Astrocyte of the spinal cord (primary cell): ENCODE measurements around the gene PLPPR1.

Experiments
- DNase-seq: peaks from one replicate; pipeline ENCODE4 v3.0.0; 2011; ENCODE audit warnings: low read depth, low spot score
- H3K4me3 ChIP-seq: 2 replicates; pipeline ENCODE4 v1.5.1; 2011; ENCODE audit warnings: low read depth, mild to moderate bottlenecking, low read length, moderate library complexity
- in situ Hi-C: cut with HindIII; loops from 2 replicates; pipeline ENCODE4 v1.10.0; 2017; ENCODE audit warnings: low sequenced_read_pairs
- TF ChIP-seq, protein P1 (sequence below): IDR thresholded peaks from 2 replicates; pipeline ENCODE4 v1.5.1; 2012; ENCODE audit warnings: low read depth, mild to moderate bottlenecking, low read length, inconsistent platforms

PLPPR1 gene

GRCh38 chr9:101165131-101165530 is 136.6 kb downstream of the PLPPR1 start:
- H3K4me3 ChIP-seq: no peak overlapping the region
- in situ Hi-C loops: no loop called here
- no peak for DNase-seq
- TF ChIP-seq, protein P1, sequence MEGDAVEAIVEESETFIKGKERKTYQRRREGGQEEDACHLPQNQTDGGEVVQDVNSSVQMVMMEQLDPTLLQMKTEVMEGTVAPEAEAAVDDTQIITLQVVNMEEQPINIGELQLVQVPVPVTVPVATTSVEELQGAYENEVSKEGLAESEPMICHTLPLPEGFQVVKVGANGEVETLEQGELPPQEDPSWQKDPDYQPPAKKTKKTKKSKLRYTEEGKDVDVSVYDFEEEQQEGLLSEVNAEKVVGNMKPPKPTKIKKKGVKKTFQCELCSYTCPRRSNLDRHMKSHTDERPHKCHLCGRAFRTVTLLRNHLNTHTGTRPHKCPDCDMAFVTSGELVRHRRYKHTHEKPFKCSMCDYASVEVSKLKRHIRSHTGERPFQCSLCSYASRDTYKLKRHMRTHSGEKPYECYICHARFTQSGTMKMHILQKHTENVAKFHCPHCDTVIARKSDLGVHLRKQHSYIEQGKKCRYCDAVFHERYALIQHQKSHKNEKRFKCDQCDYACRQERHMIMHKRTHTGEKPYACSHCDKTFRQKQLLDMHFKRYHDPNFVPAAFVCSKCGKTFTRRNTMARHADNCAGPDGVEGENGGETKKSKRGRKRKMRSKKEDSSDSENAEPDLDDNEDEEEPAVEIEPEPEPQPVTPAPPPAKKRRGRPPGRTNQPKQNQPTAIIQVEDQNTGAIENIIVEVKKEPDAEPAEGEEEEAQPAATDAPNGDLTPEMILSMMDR: no peak

- no peak for DNase-seq
- in situ Hi-C loops: no loop called here
- TF ChIP-seq, protein P1: no peak
- H3K4me3 ChIP-seq: no peak overlapping the region
Measured at GRCh38 chr9:101167490-101168134, 139.1 kb downstream of the PLPPR1 start.

- TF ChIP-seq, protein P1: no peak
- DNase-seq: no peak
- no peak overlapping the region for H3K4me3 ChIP-seq
- in situ Hi-C loops: no loop called here
Measured at GRCh38 chr9:101172616-101173015, 144.1 kb downstream of the PLPPR1 start.

GRCh38 chr9:101173907-101174306 is 145.4 kb downstream of the PLPPR1 start:
- no peak overlapping the region for H3K4me3 ChIP-seq
- in situ Hi-C loops: no loop called here
- TF ChIP-seq, protein P1: no peak
- no peak for DNase-seq

GRCh38 chr9:101176384-101176783 is 147.9 kb downstream of the PLPPR1 start:
- in situ Hi-C loops: no loop called here
- no peak overlapping the region for H3K4me3 ChIP-seq
- DNase-seq: no peak
- TF ChIP-seq, protein P1: no peak

GRCh38 chr9:101184813-101185278 is 156.3 kb downstream of the PLPPR1 start:
- in situ Hi-C loops: no loop called here
- TF ChIP-seq, protein P1: no peak
- H3K4me3 ChIP-seq: no peak overlapping the region
- no peak for DNase-seq

DNA sequence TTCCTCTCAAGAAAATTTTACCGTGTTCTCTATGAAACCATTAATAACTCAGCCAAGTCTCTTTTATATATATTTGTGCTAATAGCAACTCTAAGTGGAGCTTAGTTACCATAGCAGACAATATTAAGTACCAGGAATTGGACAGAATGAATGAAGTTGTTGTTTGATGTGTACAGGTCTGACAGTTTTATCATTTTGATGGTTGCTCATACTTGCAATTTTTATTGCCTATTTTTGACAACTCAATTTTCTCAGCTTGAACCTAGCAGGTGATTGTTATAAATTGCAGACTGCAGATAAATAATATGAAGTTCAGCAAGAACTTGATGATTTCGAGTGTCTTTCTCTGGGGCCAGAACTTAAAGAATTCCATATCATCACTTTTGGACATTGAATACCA is 163.2 kb downstream of the PLPPR1 start:
- TF ChIP-seq, protein P1: no peak
- in situ Hi-C loops: no loop called here
- H3K4me3 ChIP-seq: no peak overlapping the region
- DNase-seq: no peak
